H1 (cell line): ENCODE measurements around the gene TMEM187. TPM values are rescaled to one million over a fixed set of nuclear protein-coding genes. Genes with fewer than 3 reads are reported as not detected.

Experiments used
- CTCF ChIA-PET: fragments of 300-600 bp; sonication (Branson Sonifier 250); formaldehyde crosslinking; loops from one replicate; lab custom pipeline; 2021; ENCODE audit not compliant: partially characterized antibody; lab: Charles Lee
- POLR2A ChIA-PET: fragments of 300-600 bp; sonication (Branson Sonifier 250); formaldehyde crosslinking; loops from one replicate; lab custom pipeline; 2021; ENCODE audit warnings: inconsistent platforms; ENCODE audit not compliant: partially characterized antibody; lab: Charles Lee
- DNase-seq, 2 experiments: peaks; one replicate each; pipeline versions ENCODE4 v3.0.0 to v3.0.0-alpha.2; 2010 to 2022; ENCODE audit warnings: low spot score in 2 of 2, low read depth in 1 of 2, mixed read lengths in 1 of 2
- FAIRE-seq: peaks from 2 replicates; lab custom pipeline; 2011; peaks lifted over from hg19 to GRCh38; lab: Jason Lieb, UNC
- H2AFZ ChIP-seq: 2 replicates; pipeline ENCODE4 v1.8.1; 2012; ENCODE audit warnings: low read length, inconsistent platforms
- H2AK5ac ChIP-seq: 2 replicates; pipeline ENCODE4 v1.6.1; 2013; ENCODE audit warnings: low read depth, low read length
- H2BK120ac ChIP-seq: replicated peaks from 2 replicates; pipeline ENCODE3; 2013; ENCODE audit warnings: low read depth, low read length, inconsistent platforms
- H2BK12ac ChIP-seq: 2 replicates; pipeline ENCODE4 v1.6.1; 2013; ENCODE audit warnings: low read depth, low read length
- H2BK15ac ChIP-seq: 2 replicates; pipeline ENCODE4 v1.6.1; 2013; ENCODE audit warnings: low read length
- H2BK20ac ChIP-seq: 2 replicates; pipeline ENCODE4 v1.6.1; 2013; ENCODE audit warnings: low read length
- H2BK5ac ChIP-seq: 2 replicates; pipeline ENCODE4 v1.6.1; 2013; ENCODE audit warnings: low read depth, low read length
- H3K14ac ChIP-seq: 2 replicates; pipeline ENCODE4 v1.6.1; 2013; ENCODE audit warnings: inconsistent platforms; ENCODE audit not compliant: insufficient read length
- H3K18ac ChIP-seq: 2 replicates; pipeline ENCODE4 v1.6.1; 2013; ENCODE audit warnings: low read length; ENCODE audit errors: extremely low read depth
- H3K23ac ChIP-seq: 2 replicates; pipeline ENCODE4 v1.6.1; 2013; ENCODE audit warnings: inconsistent platforms; ENCODE audit not compliant: insufficient read length
- H3K23me2 ChIP-seq: 2 replicates; pipeline ENCODE4 v1.6.1; 2013; ENCODE audit warnings: low read depth, low read length
- H3K27ac ChIP-seq: 2 replicates; pipeline ENCODE4 v1.6.1; 2011; ENCODE audit warnings: low read depth, low read length, inconsistent platforms
- H3K27me3 ChIP-seq, 4 experiments: replicated peaks in 1 of 4; 1 replicate in 1 of 4; 2 replicates in 3 of 4; pipeline versions ENCODE4 v1.6.1 to v1.8.1; 2011 to 2013; ENCODE audit warnings: low read length in 3 of 4, mild to moderate bottlenecking in 3 of 4, inconsistent platforms in 2 of 4, mixed read lengths in 2 of 4, moderate library complexity in 1 of 4; ENCODE audit not compliant: control insufficient read depth in 3 of 4, insufficient read depth in 3 of 4; ENCODE audit errors: extremely low read depth in 1 of 4
- H3K36me3 ChIP-seq, 4 experiments: 2 replicates each; pipeline versions ENCODE4 v1.6.1 to v1.8.1; 2011 to 2013; ENCODE audit warnings: mild to moderate bottlenecking in 4 of 4, low read length in 3 of 4, moderate library complexity in 2 of 4, control low read depth in 1 of 4, inconsistent platforms in 1 of 4; ENCODE audit not compliant: insufficient read depth in 4 of 4, control insufficient read depth in 2 of 4
- H3K4ac ChIP-seq: replicated peaks from 2 replicates; pipeline ENCODE3; 2013; ENCODE audit warnings: low read length, low read depth, mixed read lengths, inconsistent platforms; ENCODE audit not compliant: insufficient read length
- H3K4me1 ChIP-seq, 4 experiments: replicated peaks in 1 of 4; 1 replicate in 1 of 4; 2 replicates in 3 of 4; pipeline versions ENCODE4 v1.6.1 to v1.8.1; 2011 to 2013; ENCODE audit warnings: low read length in 3 of 4, inconsistent platforms in 2 of 4, mixed read lengths in 1 of 4; ENCODE audit not compliant: insufficient read depth in 4 of 4, control insufficient read depth in 3 of 4
- H3K4me2 ChIP-seq, 2 experiments: 2 replicates each; pipeline versions ENCODE4 v1.6.1 to v1.8.1; 2011 to 2013; ENCODE audit warnings: low read depth in 2 of 2, low read length in 2 of 2, control low read depth in 1 of 2, inconsistent platforms in 1 of 2, mild to moderate bottlenecking in 1 of 2; ENCODE audit not compliant: insufficient read depth in 1 of 2
- H3K4me3 ChIP-seq, 4 experiments: fragments of 200-600, 300-600 bp in 1 of 4; sonication (generic), shearing (Covaris generic), sonication (Bioruptor Twin) in 1 of 4; 2 replicates each; pipeline versions ENCODE4 v1.5.1 to v1.8.1; 2011 to 2016; ENCODE audit warnings: low read length in 4 of 4, low read depth in 3 of 4, control low read depth in 2 of 4, inconsistent platforms in 2 of 4, mild to moderate bottlenecking in 2 of 4, mixed read lengths in 1 of 4, moderate library complexity in 1 of 4; ENCODE audit not compliant: insufficient read depth in 2 of 4; ENCODE audit errors: extremely low read depth in 1 of 4
- H3K56ac ChIP-seq: replicated peaks from 2 replicates; pipeline ENCODE3; 2013; ENCODE audit warnings: low read depth, mild to moderate bottlenecking, mixed read lengths, low read length, inconsistent platforms; ENCODE audit not compliant: insufficient read length
- H3K79me1 ChIP-seq: 2 replicates; pipeline ENCODE4 v1.6.1; 2013; ENCODE audit warnings: low read depth, low read length, control low read depth
- H3K79me2 ChIP-seq, 2 experiments: 2 replicates each; pipeline versions ENCODE4 v1.6.1 to v1.8.1; 2012 to 2013; ENCODE audit warnings: low read length in 2 of 2, mild to moderate bottlenecking in 2 of 2, inconsistent platforms in 1 of 2; ENCODE audit not compliant: insufficient read depth in 2 of 2, control insufficient read depth in 1 of 2
- H3K9ac ChIP-seq, 4 experiments: replicated peaks in 1 of 4; 1 replicate in 1 of 4; 2 replicates in 3 of 4; pipeline versions ENCODE4 v1.6.1 to v1.8.1; 2011 to 2013; ENCODE audit warnings: low read depth in 3 of 4, low read length in 3 of 4, control low read depth in 2 of 4, mild to moderate bottlenecking in 2 of 4, moderate library complexity in 2 of 4, inconsistent platforms in 1 of 4; ENCODE audit errors: extremely low read depth in 1 of 4
- H3K9me3 ChIP-seq, 2 experiments: 2 replicates each; pipeline versions ENCODE4 v1.6.1 to v1.8.1; 2012 to 2013; ENCODE audit warnings: mild to moderate bottlenecking in 2 of 2, moderate library complexity in 2 of 2, control low read depth in 1 of 2, inconsistent platforms in 1 of 2, low read depth in 1 of 2, low read length in 1 of 2, mixed read lengths in 1 of 2; ENCODE audit not compliant: insufficient read depth in 2 of 2
- H4K20me1 ChIP-seq, 2 experiments: replicated peaks in 1 of 2; 2 replicates each; pipeline versions ENCODE3 to v1.8.1; 2011 to 2013; ENCODE audit warnings: inconsistent platforms in 2 of 2, low read length in 2 of 2, mild to moderate bottlenecking in 1 of 2; ENCODE audit not compliant: insufficient read depth in 2 of 2, control insufficient read depth in 1 of 2
- H4K5ac ChIP-seq: 2 replicates; pipeline ENCODE4 v1.6.1; 2013; ENCODE audit warnings: low read length, low read depth, mixed read lengths, inconsistent platforms; ENCODE audit not compliant: insufficient read length
- H4K8ac ChIP-seq: 2 replicates; pipeline ENCODE4 v1.8.0; 2013; ENCODE audit warnings: mild to moderate bottlenecking, moderate library complexity, low read length, inconsistent platforms; ENCODE audit not compliant: insufficient read depth; ENCODE audit errors: extremely low read depth
- H4K91ac ChIP-seq: replicated peaks from 2 replicates; pipeline ENCODE3; 2013; ENCODE audit warnings: low read length, mixed read lengths, inconsistent platforms; ENCODE audit not compliant: insufficient read length
- GTF2F1 ChIP-seq: IDR thresholded peaks from 2 replicates; pipeline ENCODE4 v1.6.1; 2012; ENCODE audit warnings: low read depth, low read length, improper control_type of control experiment, borderline replicate concordance
- NANOG ChIP-seq: IDR thresholded peaks from 2 replicates; pipeline ENCODE4 v1.6.1; 2011; ENCODE audit warnings: low read length, low read depth, mild to moderate bottlenecking, inconsistent platforms; ENCODE audit not compliant: insufficient read depth, poor library complexity, severe bottlenecking
- PHF8 ChIP-seq: fragments of 200-600 bp; sonication (generic); conservative IDR thresholded peaks from 2 replicates; pipeline ENCODE4 v1.7.1; 2012; ENCODE audit warnings: low read depth, mild to moderate bottlenecking, inconsistent platforms, low read length, moderate library complexity
- POLR2AphosphoS5 ChIP-seq: IDR thresholded peaks from 2 replicates; pipeline ENCODE4 v1.6.1; 2011; ENCODE audit warnings: low read depth, low read length
- SIN3A ChIP-seq, 2 experiments: IDR thresholded peaks in 1 of 2; conservative IDR thresholded peaks in 1 of 2; 2 replicates each; pipeline ENCODE4 v1.6.1; 2011 to 2012; ENCODE audit warnings: low read length in 2 of 2, improper control_type of control experiment in 1 of 2, low read depth in 1 of 2, mild to moderate bottlenecking in 1 of 2
- SIX5 ChIP-seq: IDR thresholded peaks from 2 replicates; pipeline ENCODE4 v1.6.1; 2011; ENCODE audit warnings: mild to moderate bottlenecking, low read depth, low read length
- WGBS, 2 experiments: shearing (Covaris generic) in 1 of 2; methylation state at CpG; one replicate each; pipeline versions ENCODE4 v1.1.6 to v1.1.7; 2013 to 2015; ENCODE audit warnings: low lambda C conversion rate in 2 of 2, mixed read lengths in 2 of 2, inconsistent platforms in 1 of 2, low coverage in 1 of 2, missing lambda C conversion rate in 1 of 2; ENCODE audit not compliant: insufficient replicate concordance in 2 of 2, insufficient coverage in 1 of 2, insufficient read length in 1 of 2; ENCODE audit errors: extremely low coverage in 1 of 2, missing lambda C conversion rate in 1 of 2; 5-methylcytosine and 5-hydroxymethylcytosine counted together
- polyA plus RNA-seq, 7 experiments: library from polyadenylated mRNA; depleted of rRNA in 3 of 7; stranded (reverse) in 5 of 7; unstranded in 2 of 7; fragments of >200 nt in 5 of 7; fragments of 200-250 nt in 2 of 7; gene quantifications; 1 replicate in 5 of 7; 2 replicates in 1 of 7; 4 replicates in 1 of 7; pipeline versions ENCODE4 v1.2.1 to v1.2.3, GENCODE V29; 2011 to 2013; ENCODE audit warnings: missing spikeins in 2 of 7, mixed read lengths in 2 of 7
- total RNA-seq: library from RNA; stranded (reverse); fragmentation: NEBNext Ultra II Directional; extraction: Animal tissue kit (Norgen Biotek cat#: 25700); gene quantifications from 2 replicates; pipeline ENCODE4 v1.2.1, GENCODE V29; 2021

TMEM187 gene
- total and polyA plus RNA-seq, 2 of the 8 experiments (the other 6 are each of a cell fraction or from before 2014, with no cell fraction given), result 5.0 to 14.5 TPM

DNA sequence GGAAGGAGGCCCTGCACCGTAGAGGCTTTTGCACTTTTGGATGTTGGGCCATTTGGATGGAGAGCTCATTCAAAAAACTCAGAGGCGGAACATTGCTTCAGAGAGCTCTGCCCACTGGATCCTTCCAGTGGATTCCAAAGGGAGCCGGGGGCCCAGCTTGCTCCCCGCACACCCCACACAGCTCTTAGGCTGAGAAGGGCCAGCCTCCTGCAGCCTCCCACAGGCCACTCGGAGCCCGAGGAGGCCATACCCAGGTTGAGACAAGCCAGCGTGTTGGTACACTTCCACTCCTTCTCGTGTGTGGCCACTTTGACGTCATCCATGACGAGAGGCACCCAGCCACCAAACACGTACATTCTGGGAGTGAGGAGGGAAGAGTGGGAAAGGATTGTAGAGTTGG, 11.3 kb upstream of the TMEM187 start:
- no peaks in the 10 kb centered on the region for H3K23me2 ChIP-seq
- H3K9ac ChIP-seq, result no peak overlapping the region
- H2BK20ac ChIP-seq, result no peak overlapping the region
- H2BK120ac ChIP-seq, result no peak overlapping the region
- peaks cover 10 to 40% of the 10 kb centered on the region in 2 experiments for H3K79me2 ChIP-seq
- no peak overlapping the region for H3K4me3 ChIP-seq
- no peak for FAIRE-seq
- H3K56ac ChIP-seq, result no peak overlapping the region
- no peak for DNase-seq
- no peak overlapping the region for H2BK15ac ChIP-seq
- no peaks in the 10 kb centered on the region; the same call in 1 of the 2 replicates for H3K79me1 ChIP-seq
- H3K27ac ChIP-seq, result no peak overlapping the region
- H4K20me1 ChIP-seq, result peaks cover 2 to 17% of the 10 kb centered on the region in 2 experiments
- H3K4ac ChIP-seq, result no peak overlapping the region
- H3K27me3 ChIP-seq, result no peaks in the 10 kb centered on the region
- H3K4me1 ChIP-seq, result peaks cover 0 to 4% (median 0%) of the 10 kb centered on the region in 4 experiments; a peak in 1 of 7 replicates
- H3K4me2 ChIP-seq, result no peak overlapping the region
- peaks cover 13 to 74% (median 45%) of the 10 kb centered on the region in 4 experiments for H3K36me3 ChIP-seq
- no peak overlapping the region for H3K14ac ChIP-seq
- H4K8ac ChIP-seq, result no peak overlapping the region
- H2AK5ac ChIP-seq, result no peak overlapping the region
- ChIA-PET CTCF (interaction anchor here (1.0 to 11.2 kb wide), 3 partner anchors 13 to 50 kb away, joined by 3 to 102 read pairs (median 3); partner anchors contain the start of gene RENBP), POLR2A (interaction anchor here (0.7 to 1.9 kb wide), 4 partner anchors 9 to 37 kb away, joined by 3 to 9 read pairs (median 4); partner anchors contain the start of genes HCFC1 and TMEM187)
- H4K91ac ChIP-seq, result no peak overlapping the region
- WGBS, 2 experiments, result 93% methylated on average over 7 of the region's 11 CpGs; no CpG with 5 or more reads in 1 of the 2 experiments
- H3K18ac ChIP-seq, result no peak overlapping the region
- no peak overlapping the region for H2BK5ac ChIP-seq
- H3K9me3 ChIP-seq, result no peaks in the 10 kb centered on the region
- H4K5ac ChIP-seq, result no peak overlapping the region
- TF ChIP-seq SIN3A (conservative IDR thresholded peaks at IDR 0.05 in 1 of 2, IDR thresholded peaks at IDR 0.05 in 1 of 2; ENCODE audit: low read depth in 1 of 2, low read length in 2 of 2) (no peak), NANOG (no peak), GTF2F1 (no peak), SIX5 (no peak), PHF8 (no peak), POLR2AphosphoS5 (no peak)
- H2BK12ac ChIP-seq, result no peak overlapping the region
- H3K23ac ChIP-seq, result no peak overlapping the region
- no peak overlapping the region for H2AFZ ChIP-seq
